ENCODE results near the gene TM7SF3.

Gene TM7SF3

GRCh38 chr12:26976687-26977086 lies 37.5 kb downstream of the TM7SF3 start:
- no peak for TF ChIP-seq CTCF (conservative IDR thresholded peaks at IDR 0.05)
- H3K27ac ChIP-seq = no peak overlapping the region

- H3K27ac ChIP-seq = no peak overlapping the region
Measured at GRCh38 chr12:26971963-26972362, 42.2 kb downstream of the TM7SF3 start.

GRCh38 chr12:26970136-26970535 lies 44.0 kb downstream of the TM7SF3 start:
- no peak for TF ChIP-seq CTCF (conservative IDR thresholded peaks at IDR 0.05)

More at GRCh38 chr12:26971963-26972362, 42.2 kb downstream of the TM7SF3 start:
- TF ChIP-seq CTCF (conservative IDR thresholded peaks at IDR 0.05) = no peak

GRCh38 chr12:26966842-26967241 lies 47.3 kb downstream of the TM7SF3 start:
- TF ChIP-seq CTCF (conservative IDR thresholded peaks at IDR 0.05) = no peak
- no peak overlapping the region for H3K27ac ChIP-seq

More at GRCh38 chr12:26970136-26970535, 44.0 kb downstream of the TM7SF3 start:
- H3K27ac ChIP-seq = no peak overlapping the region

- TF ChIP-seq CTCF (conservative IDR thresholded peaks at IDR 0.05) = no peak
- H3K27ac ChIP-seq = no peak overlapping the region
Measured at GRCh38 chr12:26963413-26963812, 50.8 kb downstream of the TM7SF3 start.

- TF ChIP-seq CTCF (conservative IDR thresholded peaks at IDR 0.05) = no peak
- no peak overlapping the region; the same call in 1 of the 2 replicates for H3K27ac ChIP-seq
Measured at GRCh38 chr12:26961803-26962202, 52.4 kb downstream of the TM7SF3 start.

GRCh38 chr12:26961391-26961790 lies 52.8 kb downstream of the TM7SF3 start:
- H3K27ac ChIP-seq = peak overlapping the region; percentile 41

- H3K27ac ChIP-seq = no peak overlapping the region
- no peak for TF ChIP-seq CTCF (conservative IDR thresholded peaks at IDR 0.05)
Measured at GRCh38 chr12:26954027-26954426, 60.2 kb downstream of the TM7SF3 start.

Data from VCaP (cell line).